ENCODE measurements around the gene CHRDL1.
A peak's percentile ranks its signal among the peaks of the same experiment; 100 is the strongest.

Gene CHRDL1

GRCh38 chrX:110743679-110744340 lies 51.8 kb downstream of the CHRDL1 start:
- H3K9ac ChIP-seq (ENCODE audit: insufficient read length, low read depth) = no peak overlapping the region
- no peaks in the 10 kb centered on the region for H3K36me3 ChIP-seq (ENCODE audit: insufficient read depth, insufficient read length, low read length)
- no peaks in the 10 kb centered on the region for H3K27me3 ChIP-seq (ENCODE audit: insufficient read depth, insufficient read length)
- H3K4me1 ChIP-seq (ENCODE audit: insufficient read depth, insufficient read length) = no peaks in the 10 kb centered on the region
- TF ChIP-seq SUZ12 (IDR thresholded peaks at IDR 0.05; ENCODE audit: extremely low read depth, insufficient read depth, insufficient read length) = no peak
- no peak for TF ChIP-seq ZNF274 (IDR thresholded peaks at IDR 0.05; ENCODE audit: low read depth, low read length)
- no peak for TF ChIP-seq YY1 (IDR thresholded peaks at IDR 0.05; ENCODE audit: insufficient read depth, insufficient read length)
- no peaks in the 10 kb centered on the region for H3K9me3 ChIP-seq (ENCODE audit: insufficient read depth, low read length)
- H3K4me3 ChIP-seq (ENCODE audit: insufficient read length, low read depth) = no peak overlapping the region
- no peak for DNase-seq (ENCODE audit: low read depth, low spot score)

GRCh38 chrX:110741213-110741796 lies 54.3 kb downstream of the CHRDL1 start:
- no peaks in the 10 kb centered on the region for H3K9me3 ChIP-seq (ENCODE audit: insufficient read depth, low read length)
- no peaks in the 10 kb centered on the region for H3K36me3 ChIP-seq (ENCODE audit: insufficient read depth, insufficient read length, low read length)
- no peak overlapping the region for H3K4me3 ChIP-seq (ENCODE audit: insufficient read length, low read depth)
- H3K9ac ChIP-seq (ENCODE audit: insufficient read length, low read depth) = no peak overlapping the region
- no peaks in the 10 kb centered on the region for H3K4me1 ChIP-seq (ENCODE audit: insufficient read depth, insufficient read length)
- no peak for DNase-seq (ENCODE audit: low read depth, low spot score)
- H3K27me3 ChIP-seq (ENCODE audit: insufficient read depth, insufficient read length) = no peaks in the 10 kb centered on the region
- TF ChIP-seq SUZ12 (IDR thresholded peaks at IDR 0.05; ENCODE audit: extremely low read depth, insufficient read depth, insufficient read length) = no peak
- no peak for TF ChIP-seq ZNF274 (IDR thresholded peaks at IDR 0.05; ENCODE audit: low read depth, low read length)
- no peak for TF ChIP-seq YY1 (IDR thresholded peaks at IDR 0.05; ENCODE audit: insufficient read depth, insufficient read length)

DNA sequence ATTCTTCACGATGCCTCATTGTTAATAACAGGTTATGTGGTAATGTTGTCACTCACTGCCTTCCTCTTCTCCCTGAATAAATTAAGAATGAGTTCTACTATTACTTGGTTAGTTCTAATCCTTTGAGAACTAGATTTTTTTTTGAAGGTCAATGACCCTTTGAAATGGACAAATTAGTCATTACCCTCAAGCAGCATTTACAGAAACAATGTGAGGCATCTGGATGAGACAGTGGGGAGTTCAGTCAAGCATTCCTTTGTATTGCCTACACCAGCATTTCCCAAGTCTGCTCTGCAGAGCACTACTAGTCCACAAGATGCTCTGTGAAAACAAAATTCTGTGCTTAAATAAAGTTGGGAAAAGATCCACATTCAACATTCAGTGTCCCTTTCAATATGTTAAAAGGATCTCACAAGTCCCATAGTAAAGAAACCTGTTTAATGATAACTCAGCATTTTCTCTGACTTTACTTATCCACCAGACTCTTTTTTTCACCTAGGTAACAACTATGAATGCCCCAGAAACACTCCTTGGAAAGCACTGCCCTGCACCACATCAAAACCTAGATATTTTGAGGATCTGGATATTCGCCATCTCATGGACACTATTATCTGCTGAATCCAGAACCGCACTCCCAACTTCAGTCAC lies 60.6 kb downstream of the CHRDL1 start:
- peak; percentile 46 for DNase-seq (ENCODE audit: low read depth, low spot score)
- H3K4me3 ChIP-seq (ENCODE audit: insufficient read length, low read depth) = no peak overlapping the region
- no peaks in the 10 kb centered on the region for H3K4me1 ChIP-seq (ENCODE audit: insufficient read depth, insufficient read length)
- TF ChIP-seq YY1 (IDR thresholded peaks at IDR 0.05; ENCODE audit: insufficient read depth, insufficient read length) (no peak), ZNF274 (IDR thresholded peaks at IDR 0.05; ENCODE audit: low read depth, low read length) (no peak), SUZ12 (IDR thresholded peaks at IDR 0.05; ENCODE audit: extremely low read depth, insufficient read depth, insufficient read length) (no peak)
- no peaks in the 10 kb centered on the region for H3K36me3 ChIP-seq (ENCODE audit: insufficient read depth, insufficient read length, low read length)
- H3K27me3 ChIP-seq (ENCODE audit: insufficient read depth, insufficient read length) = no peaks in the 10 kb centered on the region
- H3K9ac ChIP-seq (ENCODE audit: insufficient read length, low read depth) = no peak overlapping the region
- no peaks in the 10 kb centered on the region for H3K9me3 ChIP-seq (ENCODE audit: insufficient read depth, low read length)

- no peaks in the 10 kb centered on the region for H3K9me3 ChIP-seq (ENCODE audit: insufficient read depth, low read length)
- H3K4me3 ChIP-seq (ENCODE audit: insufficient read length, low read depth) = no peak overlapping the region
- H3K27me3 ChIP-seq (ENCODE audit: insufficient read depth, insufficient read length) = no peaks in the 10 kb centered on the region
- no peak for DNase-seq (ENCODE audit: low read depth, low spot score)
- H3K9ac ChIP-seq (ENCODE audit: insufficient read length, low read depth) = no peak overlapping the region
- no peaks in the 10 kb centered on the region for H3K36me3 ChIP-seq (ENCODE audit: insufficient read depth, insufficient read length, low read length)
- TF ChIP-seq SUZ12 (IDR thresholded peaks at IDR 0.05; ENCODE audit: extremely low read depth, insufficient read depth, insufficient read length) = no peak
- no peak for TF ChIP-seq ZNF274 (IDR thresholded peaks at IDR 0.05; ENCODE audit: low read depth, low read length)
- no peak for TF ChIP-seq YY1 (IDR thresholded peaks at IDR 0.05; ENCODE audit: insufficient read depth, insufficient read length)
- no peaks in the 10 kb centered on the region for H3K4me1 ChIP-seq (ENCODE audit: insufficient read depth, insufficient read length)
These were observed 61.3 kb downstream of the CHRDL1 start for GRCh38 chrX:110734271-110734670.

GRCh38 chrX:110733166-110733565 lies 62.5 kb downstream of the CHRDL1 start:
- no peak for TF ChIP-seq SUZ12 (IDR thresholded peaks at IDR 0.05; ENCODE audit: extremely low read depth, insufficient read depth, insufficient read length)
- no peak for TF ChIP-seq ZNF274 (IDR thresholded peaks at IDR 0.05; ENCODE audit: low read depth, low read length)
- Histone ChIP-seq H3K27me3 (ENCODE audit: insufficient read depth, insufficient read length) (no peaks in the 10 kb centered on the region), H3K4me3 (ENCODE audit: insufficient read length, low read depth) (no peak overlapping the region), H3K9me3 (ENCODE audit: insufficient read depth, low read length) (no peaks in the 10 kb centered on the region), H3K4me1 (ENCODE audit: insufficient read depth, insufficient read length) (no peaks in the 10 kb centered on the region), H3K9ac (ENCODE audit: insufficient read length, low read depth) (no peak overlapping the region), H3K36me3 (ENCODE audit: insufficient read depth, insufficient read length, low read length) (no peaks in the 10 kb centered on the region)
- no peak for DNase-seq (ENCODE audit: low read depth, low spot score)

DNA sequence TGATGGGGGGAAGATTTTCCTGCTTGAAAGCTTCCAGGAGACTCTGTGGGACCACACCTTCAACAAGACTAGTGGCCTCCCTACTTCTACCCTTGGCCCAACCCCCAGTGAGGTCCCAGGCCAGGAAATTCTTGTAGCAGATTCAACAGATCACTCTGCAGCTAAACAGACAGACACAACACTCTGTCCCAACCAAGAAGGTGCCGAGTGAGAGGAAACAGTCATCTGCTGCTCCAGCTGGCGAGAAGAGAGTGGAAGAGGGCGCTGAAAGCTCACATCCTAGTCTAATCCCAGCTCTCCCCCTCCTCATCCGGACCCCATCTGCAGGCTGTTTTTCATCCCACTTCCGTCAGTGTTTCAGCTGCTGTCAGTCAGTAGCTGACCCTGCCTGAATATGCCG lies 63.4 kb downstream of the CHRDL1 start:
- no peak for TF ChIP-seq SUZ12 (IDR thresholded peaks at IDR 0.05; ENCODE audit: extremely low read depth, insufficient read depth, insufficient read length)
- no peak for TF ChIP-seq YY1 (IDR thresholded peaks at IDR 0.05; ENCODE audit: insufficient read depth, insufficient read length)
- TF ChIP-seq ZNF274 (IDR thresholded peaks at IDR 0.05; ENCODE audit: low read depth, low read length) = no peak
- Histone ChIP-seq H3K27me3 (ENCODE audit: insufficient read depth, insufficient read length) (no peaks in the 10 kb centered on the region), H3K4me1 (ENCODE audit: insufficient read depth, insufficient read length) (no peaks in the 10 kb centered on the region), H3K9me3 (ENCODE audit: insufficient read depth, low read length) (no peaks in the 10 kb centered on the region), H3K36me3 (ENCODE audit: insufficient read depth, insufficient read length, low read length) (no peaks in the 10 kb centered on the region), H3K9ac (ENCODE audit: insufficient read length, low read depth) (no peak overlapping the region), H3K4me3 (ENCODE audit: insufficient read length, low read depth) (no peak overlapping the region)
- no peak for DNase-seq (ENCODE audit: low read depth, low spot score)

GRCh38 chrX:110723844-110724243 lies 71.8 kb downstream of the CHRDL1 start:
- Histone ChIP-seq H3K36me3 (ENCODE audit: insufficient read depth, insufficient read length, low read length) (no peaks in the 10 kb centered on the region), H3K4me3 (ENCODE audit: insufficient read length, low read depth) (no peak overlapping the region), H3K9me3 (ENCODE audit: insufficient read depth, low read length) (no peaks in the 10 kb centered on the region), H3K9ac (ENCODE audit: insufficient read length, low read depth) (no peak overlapping the region), H3K4me1 (ENCODE audit: insufficient read depth, insufficient read length) (no peaks in the 10 kb centered on the region), H3K27me3 (ENCODE audit: insufficient read depth, insufficient read length) (no peaks in the 10 kb centered on the region)
- TF ChIP-seq SUZ12 (IDR thresholded peaks at IDR 0.05; ENCODE audit: extremely low read depth, insufficient read depth, insufficient read length) (no peak), YY1 (IDR thresholded peaks at IDR 0.05; ENCODE audit: insufficient read depth, insufficient read length) (no peak), ZNF274 (IDR thresholded peaks at IDR 0.05; ENCODE audit: low read depth, low read length) (no peak)
- no peak for DNase-seq (ENCODE audit: low read depth, low spot score)

All from NT2/D1 (cell line).